PC-9 (cell line): ENCODE results near the gene MUS81. TPM values are rescaled to one million over a fixed set of nuclear protein-coding genes. Genes with fewer than 3 reads are reported as not detected.

Experiments used
- BruUV-seq: library from RNA; stranded (reverse); fragments of 400-500 nt; replicated peaks from 2 replicates; lab custom pipeline; 2021; lab: Mats Ljungman, UMichigan
- CTCF ChIA-PET: fragments of 300-600 bp; sonication (Branson Sonifier 250); formaldehyde crosslinking; loops from one replicate; lab custom pipeline; 2022; ENCODE audit warnings: antibody characterized with exemption; lab: Charles Lee
- POLR2A ChIA-PET: fragments of 300-600 bp; sonication (Branson Sonifier 250); formaldehyde crosslinking; loops from one replicate; lab custom pipeline; 2022; ENCODE audit warnings: antibody characterized with exemption; ENCODE audit not compliant: unreplicated experiment; lab: Charles Lee
- DNase-seq, 2 experiments: peaks; one replicate each; pipeline versions ENCODE4 v3.0.0 to v3.0.0-alpha.2; 2015 to 2022; ENCODE audit warnings: mixed read lengths in 1 of 2
- H2AFZ ChIP-seq: fragments of 200-600 bp; sonication (generic); 2 replicates; pipeline ENCODE4 v1.8.1; 2017; ENCODE audit warnings: antibody characterized with exemption
- H3F3A ChIP-seq: fragments of 200-600 bp; sonication (generic); 2 replicates; pipeline ENCODE4 v1.8.1; 2017; ENCODE audit warnings: antibody characterized with exemption, mild to moderate bottlenecking, low read depth; ENCODE audit not compliant: insufficient read depth
- H3K27ac ChIP-seq: fragments of 200-600 bp; sonication (generic); 2 replicates; pipeline ENCODE4 v1.6.1; 2016; ENCODE audit warnings: mixed run types
- H3K27me3 ChIP-seq: fragments of 200-600 bp; sonication (generic); 2 replicates; pipeline ENCODE4 v1.6.1; 2016; ENCODE audit warnings: low read depth, mixed run types; ENCODE audit not compliant: insufficient read depth
- H3K36me3 ChIP-seq: fragments of 200-600 bp; sonication (generic); 2 replicates; pipeline ENCODE4 v1.6.1; 2016; ENCODE audit warnings: low read depth, mixed run types
- H3K4me1 ChIP-seq: fragments of 200-600 bp; sonication (generic); replicated peaks from 2 replicates; pipeline ENCODE4 v1.6.1; 2016; ENCODE audit warnings: mixed run types; ENCODE audit not compliant: insufficient read depth
- H3K4me2 ChIP-seq: fragments of 200-600 bp; sonication (generic); 2 replicates; pipeline ENCODE4 v1.6.1; 2017; ENCODE audit warnings: mixed run types
- H3K4me3 ChIP-seq: fragments of 200-600 bp; sonication (generic); 2 replicates; pipeline ENCODE4 v1.6.1; 2016; ENCODE audit warnings: mixed run types
- H3K79me2 ChIP-seq: fragments of 200-600 bp; sonication (generic); 2 replicates; pipeline ENCODE4 v1.6.1; 2017; ENCODE audit warnings: low read depth, mixed run types
- H3K9me2 ChIP-seq: fragments of 200-600 bp; sonication (generic); 2 replicates; pipeline ENCODE4 v1.8.1; 2017; ENCODE audit warnings: mild to moderate bottlenecking; ENCODE audit not compliant: insufficient read depth
- H3K9me3 ChIP-seq: fragments of 200-600 bp; sonication (generic); 2 replicates; pipeline ENCODE4 v1.8.1; 2016; ENCODE audit warnings: low read depth; ENCODE audit not compliant: insufficient read depth
- H4K20me1 ChIP-seq: fragments of 200-600 bp; sonication (generic); 2 replicates; pipeline ENCODE4 v1.8.1; 2017; ENCODE audit not compliant: insufficient read depth
- EZH2 ChIP-seq: fragments of 200-600 bp; sonication (generic); IDR thresholded peaks from 2 replicates; pipeline ENCODE4 v1.8.0; 2017; ENCODE audit warnings: antibody characterized with exemption, low read depth
- intact Hi-C: fragments of 100-400 bp; cut with micrococcal nuclease; formaldehyde crosslinking; loops from one replicate; pipeline ENCODE4 v1.10.0; 2022; ENCODE audit not compliant: unreplicated experiment
- total RNA-seq: library from RNA; stranded (reverse); gene quantifications from 2 replicates; pipeline ENCODE4 v1.2.3, GENCODE V29; 2021
- TF ChIP-seq, protein P1 (sequence below): fragments of 200-600 bp; sonication (generic); conservative IDR thresholded peaks from 2 replicates; pipeline ENCODE4 v1.6.1; 2017; ENCODE audit warnings: mixed run types, antibody characterized with exemption, mild to moderate bottlenecking, moderate library complexity

Gene MUS81
- total RNA-seq, 1 experiment from 2014 or later = 62.7 TPM

DNA sequence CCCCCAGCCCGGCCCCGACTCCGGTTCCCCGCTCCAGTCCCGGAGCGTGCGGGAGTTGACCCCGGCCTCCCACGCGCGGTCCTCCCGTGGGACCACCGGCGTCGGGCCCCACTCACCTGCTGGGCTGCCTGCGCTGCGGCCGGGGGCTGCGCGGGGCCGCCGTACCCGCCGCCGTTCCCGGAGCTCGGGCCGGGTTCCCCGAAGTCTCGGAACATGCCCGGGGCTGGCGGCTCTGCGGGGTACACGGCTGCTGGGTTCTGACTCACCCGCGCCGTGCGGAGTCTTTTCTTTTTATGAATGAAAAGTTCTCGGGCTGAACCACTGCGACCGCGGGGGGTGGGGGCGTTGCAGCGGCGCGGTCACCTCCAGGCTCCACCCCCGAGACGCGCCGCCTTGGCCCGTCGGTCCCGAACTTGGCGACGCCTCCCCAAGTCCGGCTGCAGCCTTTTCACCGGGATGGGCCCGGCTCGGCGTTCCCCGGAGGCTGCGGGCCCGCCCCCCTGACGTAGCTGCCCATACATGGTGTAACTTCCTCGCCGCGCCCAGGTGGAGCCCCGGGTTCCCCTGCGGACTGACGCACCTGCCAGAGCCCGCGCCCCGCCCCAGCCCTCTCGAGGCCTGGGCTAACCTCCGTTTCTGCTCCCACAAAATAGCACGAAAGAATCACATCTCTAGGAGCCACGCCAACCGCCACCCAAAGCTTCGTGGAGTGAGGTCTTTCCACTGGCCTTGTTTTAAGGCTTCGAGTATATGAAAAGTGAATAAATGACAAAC lies 40.1 kb downstream of the MUS81 start, which contains the start of gene FOSL1:
Gene FOSL1, minus strand, starts transcription at position 264 of the 774 bp plus-strand sequence. Its CDS starts 49 bp downstream, at position 215.
- ChIA-PET CTCF (interaction anchor here (0.5 to 0.6 kb wide), 2 partner anchors 71 to 138 kb away, joined by 3 to 6 read pairs; no protein-coding TSS in a partner anchor), POLR2A (interaction anchor here (0.5 to 1.6 kb wide), 15 partner anchors 9 to 1561 kb away, joined by 3 to 19 read pairs (median 5); partner anchors contain the start of genes BANF1, CCDC85B and FIBP)
- TF ChIP-seq EZH2 = no peak
- TF ChIP-seq, protein P1, sequence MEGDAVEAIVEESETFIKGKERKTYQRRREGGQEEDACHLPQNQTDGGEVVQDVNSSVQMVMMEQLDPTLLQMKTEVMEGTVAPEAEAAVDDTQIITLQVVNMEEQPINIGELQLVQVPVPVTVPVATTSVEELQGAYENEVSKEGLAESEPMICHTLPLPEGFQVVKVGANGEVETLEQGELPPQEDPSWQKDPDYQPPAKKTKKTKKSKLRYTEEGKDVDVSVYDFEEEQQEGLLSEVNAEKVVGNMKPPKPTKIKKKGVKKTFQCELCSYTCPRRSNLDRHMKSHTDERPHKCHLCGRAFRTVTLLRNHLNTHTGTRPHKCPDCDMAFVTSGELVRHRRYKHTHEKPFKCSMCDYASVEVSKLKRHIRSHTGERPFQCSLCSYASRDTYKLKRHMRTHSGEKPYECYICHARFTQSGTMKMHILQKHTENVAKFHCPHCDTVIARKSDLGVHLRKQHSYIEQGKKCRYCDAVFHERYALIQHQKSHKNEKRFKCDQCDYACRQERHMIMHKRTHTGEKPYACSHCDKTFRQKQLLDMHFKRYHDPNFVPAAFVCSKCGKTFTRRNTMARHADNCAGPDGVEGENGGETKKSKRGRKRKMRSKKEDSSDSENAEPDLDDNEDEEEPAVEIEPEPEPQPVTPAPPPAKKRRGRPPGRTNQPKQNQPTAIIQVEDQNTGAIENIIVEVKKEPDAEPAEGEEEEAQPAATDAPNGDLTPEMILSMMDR = no peak
- Histone ChIP-seq H3K9me2 (no peaks in the 10 kb centered on the region), H2AFZ (peak within 1 kb of the TSS; percentile 29; the same call in 1 of the 2 replicates), H3K4me2 (peak within 1 kb of the TSS; percentile 91), H3K4me1 (peaks cover 71% of the 10 kb centered on the region), H3K9me3 (no peaks in the 10 kb centered on the region), H3K36me3 (peaks cover 27% of the 10 kb centered on the region), H3F3A (peaks cover 73% of the 10 kb centered on the region), H3K79me2 (peaks cover 56% of the 10 kb centered on the region), H3K27ac (peak within 1 kb of the TSS; percentile 95), H3K27me3 (no peaks in the 10 kb centered on the region), H4K20me1 (peaks cover 35% of the 10 kb centered on the region), H3K4me3 (peak within 1 kb of the TSS; percentile 96)
- intact Hi-C loops = no loop called here
- peak; percentile 97 to 100 for DNase-seq
- BruUV-seq = no TSS peak

DNA sequence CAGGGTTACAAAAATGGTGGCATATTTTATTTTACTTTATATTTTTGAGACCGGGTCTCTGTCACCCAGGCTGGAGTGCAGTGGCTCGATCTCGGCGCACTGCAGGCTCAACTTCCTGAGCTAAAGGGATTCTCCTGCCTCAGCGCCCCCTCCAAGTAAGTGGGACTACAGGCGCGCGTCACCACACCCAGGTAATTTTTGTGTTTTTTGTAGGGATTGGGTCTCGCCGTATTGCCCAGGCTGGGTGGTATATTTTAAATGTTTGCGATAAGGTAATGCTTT lies 40.6 kb downstream of the MUS81 start:
- Histone ChIP-seq H3K9me3 (no peaks in the 10 kb centered on the region), H4K20me1 (peaks cover 30% of the 10 kb centered on the region), H3K4me2 (peak overlapping the region; percentile 74), H3F3A (peaks cover 67% of the 10 kb centered on the region), H3K27me3 (no peaks in the 10 kb centered on the region), H2AFZ (no peak overlapping the region), H3K4me3 (peak overlapping the region; percentile 45; the same call in 1 of the 2 replicates), H3K79me2 (peaks cover 50% of the 10 kb centered on the region), H3K36me3 (peaks cover 25% of the 10 kb centered on the region), H3K9me2 (no peaks in the 10 kb centered on the region), H3K4me1 (peaks cover 70% of the 10 kb centered on the region), H3K27ac (peak overlapping the region; percentile 76)
- CTCF ChIA-PET = interaction anchor here (0.5 to 0.6 kb wide), 3 partner anchors 70 to 138 kb away, joined by 3 to 14 read pairs (median 6); no protein-coding TSS in a partner anchor
- intact Hi-C loops = no loop called here
- TF ChIP-seq, protein P1 = no peak
- no peak for TF ChIP-seq EZH2
- TSS peak; percentile 62 for BruUV-seq
- no peak for DNase-seq
- POLR2A ChIA-PET = interaction anchor here (0.5 to 1.6 kb wide), 14 partner anchors 8 to 1560 kb away, joined by 3 to 19 read pairs (median 5); partner anchors contain the start of genes BANF1, CCDC85B and FIBP

DNA sequence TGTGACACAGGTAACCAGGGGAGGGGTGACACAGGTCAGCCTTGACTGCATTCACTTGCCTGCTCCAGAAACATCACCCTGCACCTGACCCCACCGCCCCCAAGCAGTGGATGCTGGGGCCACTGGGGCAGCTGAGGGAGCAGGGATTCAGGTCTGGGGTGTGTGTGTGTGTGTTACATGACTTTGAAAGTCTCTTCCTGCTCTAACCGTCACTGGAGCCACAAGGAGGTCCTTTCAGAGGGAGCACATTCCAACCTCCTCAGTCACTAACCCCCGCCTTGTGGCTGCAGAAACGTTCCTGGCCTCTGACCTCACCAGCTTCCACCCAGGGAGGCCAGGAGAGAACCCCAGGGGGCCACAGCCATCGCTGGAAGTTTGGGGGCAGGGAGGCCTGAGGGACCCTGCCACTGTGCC lies 42.8 kb downstream of the MUS81 start:
- no peak overlapping the region; the same call in 1 of the 2 replicates for H3K4me3 ChIP-seq
- H2AFZ ChIP-seq = 0 out of 2 replicates have a peak overlapping the region, but pooled peaks have one; percentile 5
- ChIA-PET CTCF (interaction anchor here (0.6 to 1.4 kb wide), 3 partner anchors 9 to 71 kb away, joined by 3 to 11 read pairs (median 3); no protein-coding TSS in a partner anchor), POLR2A (interaction anchor here (0.5 to 1.0 kb wide), 5 partner anchors 9 to 477 kb away, joined by 3 to 7 read pairs (median 4); partner anchors contain the start of gene MALAT1)
- H3K9me2 ChIP-seq = no peaks in the 10 kb centered on the region
- H3K9me3 ChIP-seq = no peaks in the 10 kb centered on the region
- no TSS peak for BruUV-seq
- TF ChIP-seq EZH2 = no peak
- TF ChIP-seq, protein P1 = no peak
- H3K36me3 ChIP-seq = peaks cover 10% of the 10 kb centered on the region; the same call in 1 of the 2 replicates
- peaks cover 58% of the 10 kb centered on the region for H3F3A ChIP-seq
- H3K4me2 ChIP-seq = peak overlapping the region; percentile 74
- peak overlapping the region; percentile 76 for H3K27ac ChIP-seq
- peak; percentile 91 to 95 for DNase-seq
- intact Hi-C loops = loop anchor here (1.0 kb wide), 1 partner anchor 12 kb away; no protein-coding TSS in a partner anchor
- H3K4me1 ChIP-seq = peaks cover 66% of the 10 kb centered on the region
- H4K20me1 ChIP-seq = peaks cover 10% of the 10 kb centered on the region
- peaks cover 28% of the 10 kb centered on the region for H3K79me2 ChIP-seq
- H3K27me3 ChIP-seq = no peaks in the 10 kb centered on the region
